Prostate gland (tissue), 2 donors: ENCODE data around the gene PEX26. TPM values are rescaled to one million over a fixed set of nuclear protein-coding genes. Genes with fewer than 3 reads are reported as not detected.
"Not testable (repeated sequence)": the region's sequence is repeated elsewhere in the genome, so short reads cannot be mapped to it uniquely, and the experiment has no call there.

Experiments used
- DNase-seq: peaks from one replicate; pipeline ENCODE4 v3.0.0-alpha.2; 2019; ENCODE audit warnings: low spot score
- H3K27ac ChIP-seq, 2 donors: fragments of 200-600 bp; sonication (generic); 2 replicates each; pipeline ENCODE4 v1.5.1; 2017 to 2019
- H3K27me3 ChIP-seq: fragments of 200-600 bp; sonication (generic); replicated peaks from 2 replicates; pipeline ENCODE4 v1.5.1; 2019; ENCODE audit not compliant: insufficient read depth
- H3K36me3 ChIP-seq, 2 donors: fragments of 200-600 bp; sonication (generic); 1 replicate in 1 of 2; 2 replicates in 1 of 2; pipeline versions ENCODE4 v1.5.1 to v1.8.1; 2017 to 2019
- H3K4me1 ChIP-seq: fragments of 200-600 bp; sonication (generic); replicated peaks from 2 replicates; pipeline ENCODE4 v1.5.1; 2019
- H3K4me3 ChIP-seq, 2 donors: fragments of 200-600 bp; sonication (generic); 2 replicates each; pipeline ENCODE4 v1.5.1; 2017 to 2019
- H3K9me3 ChIP-seq: fragments of 200-600 bp; sonication (generic); 2 replicates; pipeline ENCODE4 v1.5.1; 2017
- CTCF ChIP-seq, 4 experiments: fragments of 200-600 bp in 2 of 4; fragments of 450-650 bp in 2 of 4; sonication (generic) in 2 of 4; IDR thresholded peaks; 1 replicate in 3 of 4; 2 replicates in 1 of 4; pipeline ENCODE4 v1.5.1; 2016 to 2019; ENCODE audit warnings: antibody characterized with exemption in 4 of 4, mild to moderate bottlenecking in 2 of 4, moderate library complexity in 2 of 4
- POLR2A ChIP-seq: fragments of 450-650 bp; IDR thresholded peaks from one replicate; pipeline ENCODE4 v1.6.1; 2016; ENCODE audit warnings: antibody characterized with exemption, mild to moderate bottlenecking
- POLR2AphosphoS5 ChIP-seq: sonication (generic); formaldehyde crosslinking; IDR thresholded peaks from one replicate; pipeline ENCODE4 v1.6.1; 2017; ENCODE audit warnings: antibody characterized with exemption
- WGBS: methylation state at CpG from one replicate; pipeline ENCODE4 v1.1.5; 2018; 5-methylcytosine and 5-hydroxymethylcytosine counted together
- intact Hi-C: fragments of 100-400 bp; cut with DNase I; formaldehyde crosslinking; loops from one replicate; pipeline ENCODE4 v1.14.2; 2022
- total RNA-seq, 2 donors: library from RNA; depleted of rRNA; stranded (reverse); fragments of >200 nt; gene quantifications; one replicate each; pipeline ENCODE4 v1.1.0, GENCODE V29; 2016

The PEX26 gene
- total RNA-seq, 2 donors from 2014 or later, result 34.7 to 38.2 TPM

- TF ChIP-seq POLR2AphosphoS5 (no peak), CTCF (IDR thresholded peaks at IDR 0.05) (no peak), POLR2A (no peak)
- H3K27ac ChIP-seq, result no peak overlapping the region
- 72% methylated on average over 21 of the region's 21 CpGs for WGBS
- no peaks in the 10 kb centered on the region for H3K4me1 ChIP-seq
- DNase-seq, result no peak
- intact Hi-C loops, result no loop called here
- no peak overlapping the region for H3K4me3 ChIP-seq
- no peaks in the 10 kb centered on the region for H3K9me3 ChIP-seq
- no peaks in the 10 kb centered on the region for H3K36me3 ChIP-seq
- no peaks in the 10 kb centered on the region for H3K27me3 ChIP-seq
Measured at GRCh38 chr22:18136563-18137320, 59.0 kb downstream of the PEX26 start.

GRCh38 chr22:18141004-18141403, 63.2 kb downstream of the PEX26 start:
- DNase-seq, H3K27me3 ChIP-seq, H3K9me3 ChIP-seq, H3K27ac ChIP-seq, H3K4me3 ChIP-seq, H3K4me1 ChIP-seq, intact Hi-C loops, H3K36me3 ChIP-seq: not testable (repeated sequence)
- WGBS, result 95% methylated on average over 6 of the region's 6 CpGs

GRCh38 chr22:18144105-18144504, 66.3 kb downstream of the PEX26 start:
- no peaks in the 10 kb centered on the region for H3K4me1 ChIP-seq
- TF ChIP-seq POLR2A (no peak), POLR2AphosphoS5 (no peak), CTCF (IDR thresholded peaks at IDR 0.05) (no peak)
- H3K4me3 ChIP-seq, result no peak overlapping the region
- H3K9me3 ChIP-seq, result no peaks in the 10 kb centered on the region
- no peak for DNase-seq
- no peak overlapping the region for H3K27ac ChIP-seq
- no peaks in the 10 kb centered on the region for H3K27me3 ChIP-seq
- no peaks in the 10 kb centered on the region for H3K36me3 ChIP-seq
- intact Hi-C loops, result no loop called here

GRCh38 chr22:18145676-18146388, 68.0 kb downstream of the PEX26 start:
- Histone ChIP-seq H3K9me3 (no peaks in the 10 kb centered on the region), H3K36me3 (no peaks in the 10 kb centered on the region), H3K27me3 (no peaks in the 10 kb centered on the region), H3K4me3 (no peak overlapping the region), H3K27ac (no peak overlapping the region), H3K4me1 (no peaks in the 10 kb centered on the region)
- intact Hi-C loops, result no loop called here
- TF ChIP-seq POLR2AphosphoS5, result no peak
- TF ChIP-seq CTCF (IDR thresholded peaks at IDR 0.05), result no peak
- no peak for TF ChIP-seq POLR2A
- WGBS, result 88% methylated on average over 23 of the region's 23 CpGs
- DNase-seq, result no peak

- Histone ChIP-seq H3K4me1 (no peaks in the 10 kb centered on the region), H3K27ac (no peak overlapping the region), H3K27me3 (no peaks in the 10 kb centered on the region), H3K9me3 (no peaks in the 10 kb centered on the region), H3K36me3 (no peaks in the 10 kb centered on the region), H3K4me3 (no peak overlapping the region)
- WGBS, result 87% methylated on average over 3 of the region's 3 CpGs
- no peak for DNase-seq
- intact Hi-C loops, result no loop called here
- no peak for TF ChIP-seq POLR2AphosphoS5
- TF ChIP-seq POLR2A, result no peak
- TF ChIP-seq CTCF (IDR thresholded peaks at IDR 0.05), result no peak
Measured at GRCh38 chr22:18146389-18146753, 68.6 kb downstream of the PEX26 start.
